ENCODE data around the gene RIOK2. TPM values are rescaled to one million over a fixed set of nuclear protein-coding genes. Genes with fewer than 3 reads are reported as not detected.

Gene RIOK2
- total and polyA plus RNA-seq, 4 experiments from 2014 or later, result 17.9 to 40.8 (median 32.5) TPM

- no peak overlapping the region for H3K27ac ChIP-seq (ENCODE audit: low read depth, low read length)
- Mint-ChIP-seq H3K4me1 (no peaks in the 10 kb centered on the region), H3K36me3 (no peaks in the 10 kb centered on the region), H3K4me3 (no peak overlapping the region), H3K27ac (no peak overlapping the region), H3K27me3 (peaks cover 6 to 9% of the 10 kb centered on the region in 2 donors), H3K9me3 (no peaks in the 10 kb centered on the region)
- no peaks in the 10 kb centered on the region for H3K27me3 ChIP-seq (ENCODE audit: insufficient read depth, low read length)
- H3K4me3 ChIP-seq (ENCODE audit: low read length in 2 of 2), result no peak overlapping the region
- H3K36me3 ChIP-seq (ENCODE audit: insufficient read depth, low read length), result no peaks in the 10 kb centered on the region
- no peak for DNase-seq
- H3K9me3 ChIP-seq (ENCODE audit: control insufficient read depth in 1 of 2, low read length in 2 of 2), result no peaks in the 10 kb centered on the region
- no peaks in the 10 kb centered on the region for H3K4me1 ChIP-seq (ENCODE audit: insufficient read depth, low read length)
- POLR2A ChIA-PET (ENCODE audit: partially characterized antibody), result no interaction called here
- intact Hi-C loops (cut with micrococcal nuclease), result no loop called here
- CTCF ChIA-PET (ENCODE audit: partially characterized antibody), result interaction anchor here (0.7 kb wide), 1 partner anchor 42 kb away, joined by 3 read pairs; no protein-coding TSS in a partner anchor
Measured at GRCh38 chr5:97120195-97120594, 62.9 kb downstream of the RIOK2 start.

- ChIA-PET POLR2A (ENCODE audit: partially characterized antibody) (no interaction called here), CTCF (ENCODE audit: partially characterized antibody) (no interaction called here)
- Mint-ChIP-seq H3K27ac (no peak overlapping the region), H3K9me3 (no peaks in the 10 kb centered on the region), H3K4me3 (no peak overlapping the region), H3K27me3 (peaks cover 6 to 9% of the 10 kb centered on the region in 2 donors), H3K4me1 (no peaks in the 10 kb centered on the region), H3K36me3 (no peaks in the 10 kb centered on the region)
- no peak overlapping the region for H3K4me3 ChIP-seq (ENCODE audit: low read length in 2 of 2)
- H3K27ac ChIP-seq (ENCODE audit: low read depth, low read length), result no peak overlapping the region
- H3K9me3 ChIP-seq (ENCODE audit: control insufficient read depth in 1 of 2, low read length in 2 of 2), result no peaks in the 10 kb centered on the region
- no peaks in the 10 kb centered on the region for H3K4me1 ChIP-seq (ENCODE audit: insufficient read depth, low read length)
- intact Hi-C loops (cut with micrococcal nuclease), result no loop called here
- H3K36me3 ChIP-seq (ENCODE audit: insufficient read depth, low read length), result no peaks in the 10 kb centered on the region
- no peak for DNase-seq
- H3K27me3 ChIP-seq (ENCODE audit: insufficient read depth, low read length), result no peaks in the 10 kb centered on the region
Measured at GRCh38 chr5:97119007-97119390, 64.0 kb downstream of the RIOK2 start.

- H3K27ac Mint-ChIP-seq, result no peak overlapping the region
- H3K4me3 Mint-ChIP-seq, result no peak overlapping the region
- intact Hi-C loops (cut with micrococcal nuclease), result no loop called here
- H3K36me3 ChIP-seq (ENCODE audit: insufficient read depth, low read length), result no peaks in the 10 kb centered on the region
- no peaks in the 10 kb centered on the region for H3K4me1 ChIP-seq (ENCODE audit: insufficient read depth, low read length)
- no peaks in the 10 kb centered on the region for H3K36me3 Mint-ChIP-seq
- H3K4me1 Mint-ChIP-seq, result no peaks in the 10 kb centered on the region
- peaks cover 4 to 6% of the 10 kb centered on the region in 2 donors for H3K27me3 Mint-ChIP-seq
- DNase-seq, result no peak
- no peaks in the 10 kb centered on the region for H3K9me3 ChIP-seq (ENCODE audit: control insufficient read depth in 1 of 2, low read length in 2 of 2)
- H3K27ac ChIP-seq (ENCODE audit: low read depth, low read length), result no peak overlapping the region
- ChIA-PET POLR2A (ENCODE audit: partially characterized antibody) (no interaction called here), CTCF (ENCODE audit: partially characterized antibody) (interaction anchor here (0.8 kb wide), 1 partner anchor 249 kb away, joined by 3 read pairs; no protein-coding TSS in a partner anchor)
- no peak overlapping the region for H3K4me3 ChIP-seq (ENCODE audit: low read length in 2 of 2)
- H3K9me3 Mint-ChIP-seq, result no peaks in the 10 kb centered on the region
- H3K27me3 ChIP-seq (ENCODE audit: insufficient read depth, low read length), result no peaks in the 10 kb centered on the region
Measured at GRCh38 chr5:97118261-97119006, 64.6 kb downstream of the RIOK2 start.

GRCh38 chr5:97115932-97116331 lies 67.1 kb downstream of the RIOK2 start:
- H3K4me1 ChIP-seq (ENCODE audit: insufficient read depth, low read length), result no peaks in the 10 kb centered on the region
- Mint-ChIP-seq H3K4me3 (no peak overlapping the region), H3K27me3 (peaks cover 0 to 2% of the 10 kb centered on the region in 2 donors), H3K27ac (no peak overlapping the region), H3K4me1 (peaks cover 0 to 4% (median 2%) of the 10 kb centered on the region in 4 donors), H3K36me3 (no peaks in the 10 kb centered on the region), H3K9me3 (no peaks in the 10 kb centered on the region)
- intact Hi-C loops (cut with micrococcal nuclease), result no loop called here
- no peaks in the 10 kb centered on the region for H3K27me3 ChIP-seq (ENCODE audit: insufficient read depth, low read length)
- H3K36me3 ChIP-seq (ENCODE audit: insufficient read depth, low read length), result no peaks in the 10 kb centered on the region
- DNase-seq, result no peak
- H3K9me3 ChIP-seq (ENCODE audit: control insufficient read depth in 1 of 2, low read length in 2 of 2), result no peaks in the 10 kb centered on the region
- no peak overlapping the region for H3K4me3 ChIP-seq (ENCODE audit: low read length in 2 of 2)
- CTCF ChIA-PET (ENCODE audit: partially characterized antibody), result no interaction called here
- POLR2A ChIA-PET (ENCODE audit: partially characterized antibody), result no interaction called here
- H3K27ac ChIP-seq (ENCODE audit: low read depth, low read length), result no peak overlapping the region

GRCh38 chr5:97112230-97112629 lies 70.8 kb downstream of the RIOK2 start:
- H3K4me3 ChIP-seq (ENCODE audit: low read length in 2 of 2), result no peak overlapping the region
- no peaks in the 10 kb centered on the region for H3K36me3 ChIP-seq (ENCODE audit: insufficient read depth, low read length)
- no peak overlapping the region for H3K27ac ChIP-seq (ENCODE audit: low read depth, low read length)
- DNase-seq, result no peak
- H3K27me3 ChIP-seq (ENCODE audit: insufficient read depth, low read length), result no peaks in the 10 kb centered on the region
- peaks cover 0 to 2% of the 10 kb centered on the region in 2 donors for H3K27me3 Mint-ChIP-seq
- no peak overlapping the region for H3K4me3 Mint-ChIP-seq
- H3K9me3 Mint-ChIP-seq, result no peaks in the 10 kb centered on the region
- H3K36me3 Mint-ChIP-seq, result no peaks in the 10 kb centered on the region
- no peaks in the 10 kb centered on the region for H3K4me1 ChIP-seq (ENCODE audit: insufficient read depth, low read length)
- intact Hi-C loops (cut with micrococcal nuclease), result no loop called here
- ChIA-PET CTCF (ENCODE audit: partially characterized antibody) (interaction anchor here (1.1 kb wide), 1 partner anchor 243 kb away, joined by 3 read pairs; no protein-coding TSS in a partner anchor), POLR2A (ENCODE audit: partially characterized antibody) (no interaction called here)
- peaks cover 0 to 4% (median 2%) of the 10 kb centered on the region in 4 donors for H3K4me1 Mint-ChIP-seq
- H3K9me3 ChIP-seq (ENCODE audit: control insufficient read depth in 1 of 2, low read length in 2 of 2), result no peaks in the 10 kb centered on the region
- H3K27ac Mint-ChIP-seq, result no peak overlapping the region

- ChIA-PET CTCF (ENCODE audit: partially characterized antibody) (no interaction called here), POLR2A (ENCODE audit: partially characterized antibody) (no interaction called here)
- Histone ChIP-seq H3K9me3 (ENCODE audit: control insufficient read depth in 1 of 2, low read length in 2 of 2) (no peaks in the 10 kb centered on the region), H3K4me1 (ENCODE audit: insufficient read depth, low read length) (no peaks in the 10 kb centered on the region), H3K27me3 (ENCODE audit: insufficient read depth, low read length) (no peaks in the 10 kb centered on the region), H3K4me3 (ENCODE audit: low read length in 2 of 2) (no peak overlapping the region), H3K36me3 (ENCODE audit: insufficient read depth, low read length) (no peaks in the 10 kb centered on the region), H3K27ac (ENCODE audit: low read depth, low read length) (no peak overlapping the region)
- intact Hi-C loops (cut with micrococcal nuclease), result no loop called here
- no peak for DNase-seq
- Mint-ChIP-seq H3K9me3 (no peaks in the 10 kb centered on the region), H3K4me1 (peaks cover 0 to 4% (median 2%) of the 10 kb centered on the region in 4 donors), H3K27ac (no peak overlapping the region), H3K36me3 (no peaks in the 10 kb centered on the region), H3K27me3 (peaks cover 2 to 3% of the 10 kb centered on the region in 2 donors), H3K4me3 (no peak overlapping the region)
Measured at GRCh38 chr5:97111616-97112015, 71.4 kb downstream of the RIOK2 start.

- H3K4me3 Mint-ChIP-seq, result no peak overlapping the region
- CTCF ChIA-PET (ENCODE audit: partially characterized antibody), result no interaction called here
Measured at GRCh38 chr5:97111004-97111403, 72.0 kb downstream of the RIOK2 start.

More at GRCh38 chr5:97111004-97111403, 72.0 kb downstream of the RIOK2 start:
- no peak overlapping the region for H3K27ac Mint-ChIP-seq
- H3K9me3 ChIP-seq (ENCODE audit: control insufficient read depth in 1 of 2, low read length in 2 of 2), result no peaks in the 10 kb centered on the region
- H3K9me3 Mint-ChIP-seq, result no peaks in the 10 kb centered on the region
- peaks cover 2 to 3% of the 10 kb centered on the region in 2 donors for H3K27me3 Mint-ChIP-seq
- no peaks in the 10 kb centered on the region for H3K36me3 Mint-ChIP-seq
- no peak overlapping the region for H3K27ac ChIP-seq (ENCODE audit: low read depth, low read length)
- POLR2A ChIA-PET (ENCODE audit: partially characterized antibody), result no interaction called here
- H3K27me3 ChIP-seq (ENCODE audit: insufficient read depth, low read length), result no peaks in the 10 kb centered on the region
- H3K4me3 ChIP-seq (ENCODE audit: low read length in 2 of 2), result no peak overlapping the region
- intact Hi-C loops (cut with micrococcal nuclease), result no loop called here
- DNase-seq, result no peak
- no peaks in the 10 kb centered on the region for H3K4me1 ChIP-seq (ENCODE audit: insufficient read depth, low read length)
- peaks cover 0 to 4% (median 2%) of the 10 kb centered on the region in 4 donors for H3K4me1 Mint-ChIP-seq
- no peaks in the 10 kb centered on the region for H3K36me3 ChIP-seq (ENCODE audit: insufficient read depth, low read length)
